CD4-positive, alpha-beta T cell treated with Interleukin-17A for 4 hours (primary cell): ENCODE measurements around the gene ADAM11.

ENCODE experiments used
- DNase-seq: peaks from one replicate; pipeline ENCODE4 v3.0.0-alpha.2; 2020; ENCODE audit warnings: mixed read lengths

Gene ADAM11

DNA sequence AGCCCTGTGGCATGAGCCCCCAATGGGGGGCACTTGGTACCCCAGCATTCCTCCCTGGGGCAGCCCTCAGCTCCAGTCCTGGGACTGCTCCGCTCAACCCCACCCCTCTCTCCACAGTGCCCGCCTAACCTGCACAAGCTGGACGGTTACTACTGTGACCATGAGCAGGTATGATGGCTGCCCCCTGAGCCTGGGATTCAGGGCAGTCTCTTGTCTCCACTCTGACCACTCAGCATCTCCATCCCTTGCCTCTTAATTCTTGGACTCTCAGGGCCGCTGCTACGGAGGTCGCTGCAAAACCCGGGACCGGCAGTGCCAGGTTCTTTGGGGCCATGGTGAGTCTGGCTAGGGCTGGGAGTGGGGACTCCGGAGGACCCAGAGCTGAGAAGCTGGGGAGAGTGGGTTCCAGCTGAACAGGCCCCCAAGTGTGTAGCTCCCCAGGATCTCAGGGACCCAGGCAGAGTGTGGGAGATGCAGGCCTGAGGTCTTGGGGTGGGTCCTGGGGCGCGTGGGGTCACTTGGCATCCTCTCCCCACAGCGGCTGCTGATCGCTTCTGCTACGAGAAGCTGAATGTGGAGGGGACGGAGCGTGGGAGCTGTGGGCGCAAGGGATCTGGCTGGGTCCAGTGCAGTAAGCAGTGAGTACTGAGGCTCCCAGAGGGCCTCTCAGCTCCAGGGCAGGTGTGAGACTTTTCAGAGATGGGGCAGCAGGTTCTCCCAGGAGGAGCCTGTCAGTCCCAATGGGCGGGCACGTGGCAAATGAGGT, 18.0 kb downstream of the ADAM11 start:
- DNase-seq, result no peak

DNA sequence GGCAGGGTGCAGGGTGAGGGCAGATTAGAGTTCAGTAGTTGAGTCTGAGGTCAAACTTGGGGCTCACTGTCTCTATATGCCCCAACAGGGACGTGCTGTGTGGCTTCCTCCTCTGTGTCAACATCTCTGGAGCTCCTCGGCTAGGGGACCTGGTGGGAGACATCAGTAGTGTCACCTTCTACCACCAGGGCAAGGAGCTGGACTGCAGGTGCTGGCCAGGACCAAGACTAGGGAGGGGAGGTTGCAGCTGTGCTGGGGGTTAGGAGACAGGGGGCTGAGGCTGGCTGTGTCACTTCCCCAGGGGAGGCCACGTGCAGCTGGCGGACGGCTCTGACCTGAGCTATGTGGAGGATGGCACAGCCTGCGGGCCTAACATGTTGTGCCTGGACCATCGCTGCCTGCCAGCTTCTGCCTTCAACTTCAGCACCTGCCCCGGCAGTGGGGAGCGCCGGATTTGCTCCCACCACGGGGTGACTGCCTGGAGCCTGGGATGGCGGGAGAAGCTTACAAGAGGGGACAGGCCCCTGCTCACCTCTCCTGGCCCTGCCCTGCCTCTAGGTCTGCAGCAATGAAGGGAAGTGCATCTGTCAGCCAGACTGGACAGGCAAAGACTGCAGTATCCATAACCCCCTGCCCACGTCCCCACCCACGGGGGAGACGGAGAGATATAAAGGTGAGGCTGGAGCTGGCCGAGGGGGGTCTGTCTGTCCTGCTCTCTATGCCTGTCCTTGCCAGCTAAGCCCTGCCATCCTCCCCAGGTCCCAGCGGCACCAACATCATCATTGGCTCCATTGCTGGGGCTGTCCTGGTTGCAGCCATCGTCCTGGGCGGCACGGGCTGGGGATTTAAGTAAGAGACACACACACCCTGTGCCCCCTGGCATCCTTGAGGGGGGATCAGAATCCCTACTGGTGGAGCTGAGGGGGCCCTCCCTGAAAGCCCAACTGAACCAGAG, 18.9 kb downstream of the ADAM11 start:
- DNase-seq, result no peak

GRCh38 chr17:44778656-44779210, 19.9 kb downstream of the ADAM11 start:
- no peak for DNase-seq

- peak; percentile 90 for DNase-seq
Observed at GRCh38 chr17:44779211-44780025, 20.6 kb downstream of the ADAM11 start.

- DNase-seq, result no peak
Observed at GRCh38 chr17:44780161-44780560, 21.4 kb downstream of the ADAM11 start.

GRCh38 chr17:44780845-44781480, 22.2 kb downstream of the ADAM11 start:
- DNase-seq, result no peak

DNA sequence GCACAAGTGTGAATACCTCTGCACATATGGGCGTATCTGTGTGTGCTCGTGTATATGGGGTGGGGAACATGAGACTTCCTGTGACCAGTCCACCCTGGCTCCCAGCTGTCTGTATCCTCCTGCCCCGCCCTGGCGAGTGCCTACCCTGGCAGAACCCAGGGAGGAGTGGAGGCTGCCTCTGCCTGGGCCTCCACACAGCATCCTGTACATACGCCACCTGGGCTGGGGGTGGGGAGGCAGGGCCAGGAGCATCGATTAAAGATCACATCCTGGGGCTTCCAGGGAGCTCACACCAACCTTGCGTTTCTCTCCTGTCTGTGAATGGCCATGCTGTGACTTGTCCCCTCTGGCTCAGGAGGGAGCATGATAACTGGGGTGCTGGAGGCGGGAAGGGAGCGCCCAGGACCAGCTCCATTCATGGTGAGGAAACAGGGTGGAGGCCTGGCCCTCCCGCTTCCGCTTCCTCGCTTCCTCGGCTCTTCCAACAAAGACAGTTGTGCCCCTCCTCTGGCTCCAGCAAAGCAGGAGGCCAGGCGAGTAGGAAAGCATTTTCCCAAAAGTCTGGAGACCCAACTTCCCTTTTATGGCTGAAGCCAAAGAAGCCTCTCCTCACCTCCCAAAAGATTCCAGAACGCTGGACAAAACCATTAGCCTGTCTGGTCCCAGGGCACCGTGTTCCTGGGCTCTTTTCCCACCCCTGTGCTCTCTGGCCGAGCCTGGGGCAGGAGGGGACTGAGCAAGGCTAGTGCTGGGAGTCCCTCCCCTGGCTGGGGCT, 22.9 kb downstream of the ADAM11 start:
- DNase-seq, result no peak

- no peak for DNase-seq
Observed at GRCh38 chr17:44782326-44782850, 23.6 kb downstream of the ADAM11 start.

- DNase-seq, result no peak
Observed at GRCh38 chr17:44785921-44786320, 27.1 kb downstream of the ADAM11 start.

- DNase-seq, result no peak
Observed at GRCh38 chr17:44786551-44787081, 27.8 kb downstream of the ADAM11 start.

GRCh38 chr17:44787271-44787940, 28.6 kb downstream of the ADAM11 start:
- DNase-seq, result no peak

DNA sequence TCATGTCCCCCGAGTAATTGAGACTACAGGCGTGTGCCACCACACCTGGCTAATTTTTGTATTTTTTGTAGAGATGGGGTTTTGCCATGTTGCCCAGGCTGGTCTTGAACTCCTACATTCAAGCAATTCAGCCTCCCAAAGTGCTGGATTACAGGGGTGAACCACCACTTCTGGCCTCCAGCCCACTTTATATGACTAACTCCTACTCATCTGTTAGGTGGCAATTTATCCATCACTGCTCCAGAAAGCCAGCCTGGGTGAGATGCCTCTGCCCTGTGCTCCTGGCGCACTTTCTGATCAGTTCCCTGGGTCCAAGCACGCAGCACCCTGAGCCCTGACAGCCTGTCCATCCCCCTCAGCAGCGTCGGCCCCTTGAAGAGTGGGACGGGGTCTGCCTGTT, 29.4 kb downstream of the ADAM11 start:
- DNase-seq, result no peak

- DNase-seq, result no peak
Observed at GRCh38 chr17:44792276-44792675, 33.5 kb downstream of the ADAM11 start.

DNA sequence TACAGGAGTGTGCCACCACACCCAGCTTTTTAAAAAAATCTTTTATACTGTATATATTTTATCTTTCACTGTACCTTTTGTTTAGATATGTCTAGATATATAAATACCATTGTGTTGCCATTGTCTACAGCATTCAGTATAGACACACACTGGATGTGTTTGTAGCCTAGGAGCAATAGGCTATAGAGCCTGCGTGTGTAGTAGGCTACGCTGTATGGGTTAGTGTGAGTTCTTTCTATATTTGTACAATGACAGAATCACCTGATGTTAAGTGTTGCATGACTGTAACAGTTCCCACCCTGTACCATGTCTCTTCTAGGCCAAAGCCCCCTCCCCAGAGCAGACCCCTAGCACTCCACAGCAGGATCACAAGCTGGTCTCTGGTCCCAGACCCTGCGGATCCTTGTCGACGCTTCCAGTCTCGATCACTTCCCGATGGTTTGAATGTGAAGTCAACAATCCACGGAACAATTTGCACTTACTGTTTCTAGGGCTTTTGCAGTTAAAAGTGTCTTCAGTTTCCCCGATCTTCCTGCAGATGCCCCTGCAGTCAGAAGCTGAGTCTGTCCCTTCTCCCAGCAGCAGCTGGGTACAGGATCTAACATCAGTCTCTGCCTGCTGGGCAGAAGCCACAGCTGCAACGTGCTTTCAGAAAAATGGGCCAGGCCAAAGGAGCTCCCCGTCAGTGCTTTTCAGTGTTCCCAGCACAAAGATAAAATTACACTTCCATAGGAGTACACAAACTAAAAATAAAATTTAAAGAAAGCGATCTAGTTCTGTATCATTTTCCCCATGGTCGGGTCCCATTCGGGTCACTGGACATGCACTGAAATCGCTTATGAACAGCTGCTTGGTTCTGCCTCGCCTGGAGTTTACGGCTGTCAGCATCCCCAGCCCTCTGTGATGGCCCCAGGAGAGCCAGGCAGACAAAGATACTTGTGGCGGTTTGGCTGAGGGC, 35.4 kb downstream of the ADAM11 start:
- DNase-seq, result no peak

DNA sequence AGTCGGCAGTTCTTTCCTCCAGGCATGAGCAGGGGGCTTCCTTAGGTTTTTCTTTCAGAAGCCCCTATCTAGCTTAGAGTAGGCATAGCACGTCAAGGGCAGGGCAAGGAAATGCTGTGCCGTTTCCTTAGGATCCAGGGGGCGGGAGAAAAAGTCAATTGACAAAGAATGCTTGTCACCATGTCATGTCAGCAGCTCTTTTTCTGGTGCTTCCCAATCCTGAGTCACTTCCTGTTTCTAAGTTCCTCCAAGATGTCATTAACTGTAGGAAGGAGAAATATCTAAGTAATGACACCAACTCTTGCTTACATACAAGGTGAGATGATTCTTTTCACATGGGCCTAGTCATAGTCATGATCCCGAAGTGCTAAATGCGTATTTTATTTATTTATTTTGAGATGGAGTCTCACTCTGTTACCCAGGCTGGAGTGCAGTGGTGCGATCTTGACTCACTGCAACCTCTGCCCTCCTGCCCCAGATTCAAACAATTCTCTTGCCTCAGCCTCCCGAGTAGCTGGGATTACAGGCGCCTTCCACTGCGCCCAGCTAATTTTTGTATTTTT, 36.1 kb downstream of the ADAM11 start:
- no peak for DNase-seq

DNA sequence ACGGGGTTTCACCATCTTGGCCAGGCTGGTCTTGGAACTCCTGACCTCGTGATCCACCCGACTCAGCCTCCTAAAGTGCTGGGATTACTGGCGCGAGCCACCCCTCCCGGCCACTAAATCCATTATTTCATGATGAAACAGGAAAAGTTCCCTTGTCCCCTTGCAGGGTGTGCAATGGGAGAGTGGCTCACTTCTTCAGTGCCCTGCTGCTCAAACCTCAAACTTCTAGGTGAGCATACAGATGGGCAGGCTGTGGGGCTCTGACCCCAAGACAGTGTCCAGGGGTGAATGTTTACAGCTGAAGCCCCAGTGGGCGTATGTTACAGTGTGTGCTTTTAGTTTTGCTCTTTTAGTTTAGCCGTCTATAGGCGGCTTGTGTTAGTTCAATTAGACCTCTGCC, 36.6 kb downstream of the ADAM11 start:
- no peak for DNase-seq

GRCh38 chr17:44795928-44796327, 37.1 kb downstream of the ADAM11 start:
- no peak for DNase-seq

- DNase-seq, result no peak
Observed at GRCh38 chr17:44796731-44797130, 37.9 kb downstream of the ADAM11 start.

DNA sequence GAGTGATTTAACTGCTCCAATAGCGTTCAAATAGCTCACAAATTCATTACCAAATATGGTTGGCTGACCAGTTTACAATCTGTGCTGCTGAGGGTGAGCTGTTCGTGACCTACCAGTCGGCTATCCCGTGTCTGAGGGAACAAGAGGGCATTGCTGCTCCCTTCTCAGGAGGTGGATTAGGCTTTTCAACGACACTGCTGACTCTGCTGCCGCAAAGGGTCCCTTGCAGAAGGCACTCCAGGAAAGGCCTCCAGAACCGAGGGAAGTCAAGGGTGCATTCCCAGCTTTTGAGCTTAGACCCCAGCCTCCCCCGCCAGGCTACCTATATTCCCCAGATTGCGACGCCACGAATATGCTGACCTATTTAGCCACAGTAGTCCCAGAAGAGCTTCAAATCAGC, 39.0 kb downstream of the ADAM11 start:
- DNase-seq, result no peak
